ENCODE data around the gene RPUSD2.

The RPUSD2 gene

DNA sequence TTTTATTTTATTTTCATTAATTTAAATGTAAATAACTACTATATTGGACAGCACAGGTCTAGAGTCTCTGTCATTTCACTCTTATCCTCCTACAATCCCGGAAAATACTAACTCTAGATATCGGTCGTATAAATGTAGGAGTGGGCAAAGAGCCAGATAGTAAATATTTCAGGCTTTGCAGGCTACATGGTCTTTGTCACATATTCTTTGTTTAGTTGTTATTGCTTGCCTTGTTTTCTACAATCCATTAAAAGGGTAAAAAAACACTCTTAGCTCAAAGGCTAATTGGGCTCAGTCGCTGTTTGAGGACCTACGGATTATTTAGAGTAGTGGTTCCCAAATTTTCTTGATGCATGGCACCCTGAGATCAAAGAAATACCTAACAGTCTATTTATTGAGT lies 26.7 kb downstream of the RPUSD2 start:
- Histone ChIP-seq H3K4me1 (ENCODE audit: control insufficient read depth, insufficient read depth, low read length) (peaks cover 8% of the 10 kb centered on the region), H3K9ac (ENCODE audit: low read length) (no peak overlapping the region), H3K4me3 (ENCODE audit: low read length) (no peak overlapping the region), H3K9me3 (ENCODE audit: control insufficient read depth, low read length) (no peaks in the 10 kb centered on the region), H3K27me3 (ENCODE audit: control insufficient read depth, insufficient read depth, low read length) (no peaks in the 10 kb centered on the region), H3K36me3 (ENCODE audit: control insufficient read depth, insufficient read depth, low read length) (no peaks in the 10 kb centered on the region)

DNA sequence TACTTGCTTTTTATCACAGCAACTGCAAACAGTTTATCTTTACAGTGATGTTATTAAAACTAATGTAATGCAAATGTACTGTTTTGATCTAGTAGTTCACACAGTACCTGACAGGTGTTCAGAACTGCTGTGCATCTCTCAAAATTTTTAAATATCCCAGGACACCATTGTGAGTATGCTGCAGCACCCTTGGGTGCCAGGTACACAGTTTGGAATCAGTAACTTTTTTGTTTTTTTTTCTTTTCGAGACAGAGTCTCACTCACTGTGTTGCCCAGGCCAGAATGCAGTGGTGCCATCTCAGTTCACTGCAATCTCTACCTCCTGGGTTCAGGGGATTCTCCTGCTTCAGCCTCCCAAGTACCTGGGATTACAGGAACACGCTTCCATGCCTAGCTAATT lies 27.9 kb downstream of the RPUSD2 start:
- Histone ChIP-seq H3K36me3 (ENCODE audit: control insufficient read depth, insufficient read depth, low read length) (no peaks in the 10 kb centered on the region), H3K4me1 (ENCODE audit: control insufficient read depth, insufficient read depth, low read length) (peaks cover 8% of the 10 kb centered on the region), H3K9ac (ENCODE audit: low read length) (no peak overlapping the region), H3K4me3 (ENCODE audit: low read length) (no peak overlapping the region), H3K27me3 (ENCODE audit: control insufficient read depth, insufficient read depth, low read length) (no peaks in the 10 kb centered on the region), H3K9me3 (ENCODE audit: control insufficient read depth, low read length) (no peaks in the 10 kb centered on the region)

DNA sequence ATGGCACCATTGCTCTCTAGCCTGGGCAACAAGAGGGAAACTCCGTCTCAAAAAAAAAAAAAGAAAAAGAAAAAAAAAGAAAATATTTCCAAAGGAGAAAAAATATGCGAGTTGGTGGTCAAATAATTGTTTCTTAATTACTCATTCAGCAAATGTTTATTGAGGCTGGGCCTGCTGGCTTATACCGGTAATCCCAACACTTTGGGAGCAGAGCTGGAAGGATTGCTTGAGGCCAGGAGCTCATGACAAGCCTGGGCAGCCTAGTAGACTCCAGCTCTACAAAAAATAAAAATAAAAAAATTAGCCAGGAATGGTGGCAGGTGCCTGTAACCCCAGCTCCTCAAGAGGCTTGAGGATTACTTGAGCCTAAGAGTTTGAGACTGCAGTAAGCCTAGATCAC lies 29.0 kb downstream of the RPUSD2 start:
- Histone ChIP-seq H3K4me3 (ENCODE audit: low read length) (no peak overlapping the region), H3K9ac (ENCODE audit: low read length) (no peak overlapping the region), H3K27me3 (ENCODE audit: control insufficient read depth, insufficient read depth, low read length) (no peaks in the 10 kb centered on the region), H3K9me3 (ENCODE audit: control insufficient read depth, low read length) (no peaks in the 10 kb centered on the region), H3K4me1 (ENCODE audit: control insufficient read depth, insufficient read depth, low read length) (peaks cover 8% of the 10 kb centered on the region), H3K36me3 (ENCODE audit: control insufficient read depth, insufficient read depth, low read length) (no peaks in the 10 kb centered on the region)

DNA sequence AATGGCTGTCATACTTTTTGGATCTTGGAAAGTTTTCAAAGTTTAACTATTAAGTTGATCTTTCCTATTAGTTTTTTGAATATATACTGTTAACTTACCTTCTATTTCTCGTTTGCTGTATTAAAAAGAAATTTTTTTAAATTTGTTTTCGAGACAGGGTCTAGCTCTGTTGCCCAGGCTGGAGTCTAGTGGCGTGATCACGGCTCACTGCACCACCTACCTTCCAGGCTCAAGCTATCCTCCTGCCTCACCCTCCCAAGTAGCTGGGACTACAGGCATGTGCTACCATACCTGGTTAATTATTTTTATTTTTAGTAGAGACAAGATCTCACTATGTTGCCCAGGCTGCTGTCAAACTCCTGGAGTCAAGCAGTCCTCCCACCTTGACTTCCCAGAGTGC lies 29.6 kb downstream of the RPUSD2 start:
- Histone ChIP-seq H3K9ac (ENCODE audit: low read length) (no peak overlapping the region), H3K4me1 (ENCODE audit: control insufficient read depth, insufficient read depth, low read length) (peaks cover 8% of the 10 kb centered on the region), H3K4me3 (ENCODE audit: low read length) (no peak overlapping the region), H3K27me3 (ENCODE audit: control insufficient read depth, insufficient read depth, low read length) (no peaks in the 10 kb centered on the region), H3K36me3 (ENCODE audit: control insufficient read depth, insufficient read depth, low read length) (no peaks in the 10 kb centered on the region), H3K9me3 (ENCODE audit: control insufficient read depth, low read length) (no peaks in the 10 kb centered on the region)

DNA sequence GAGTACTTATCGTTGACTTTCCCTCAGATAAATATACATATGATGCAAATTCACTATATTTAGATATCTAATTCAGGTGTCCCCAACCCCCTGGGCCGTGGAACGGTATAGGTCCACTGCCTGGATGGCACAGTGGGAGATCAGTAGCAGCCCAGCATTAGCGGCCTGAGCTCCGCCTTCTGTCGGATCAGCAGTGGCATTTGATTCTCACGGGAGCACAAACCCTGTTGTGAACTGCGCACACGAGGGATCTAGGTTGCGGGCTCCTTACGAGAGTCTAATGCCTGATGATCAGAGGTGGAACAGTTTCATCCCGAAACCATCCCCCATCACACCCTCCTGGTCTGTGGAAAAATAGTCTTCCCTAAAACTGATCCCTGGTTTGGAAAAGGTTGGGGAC lies 31.9 kb downstream of the RPUSD2 start:
- no peaks in the 10 kb centered on the region for H3K9me3 ChIP-seq (ENCODE audit: control insufficient read depth, low read length)
- no peak overlapping the region for H3K4me3 ChIP-seq (ENCODE audit: low read length)
- H3K4me1 ChIP-seq (ENCODE audit: control insufficient read depth, insufficient read depth, low read length), result no peaks in the 10 kb centered on the region
- no peaks in the 10 kb centered on the region for H3K27me3 ChIP-seq (ENCODE audit: control insufficient read depth, insufficient read depth, low read length)
- H3K9ac ChIP-seq (ENCODE audit: low read length), result no peak overlapping the region
- H3K36me3 ChIP-seq (ENCODE audit: control insufficient read depth, insufficient read depth, low read length), result no peaks in the 10 kb centered on the region

DNA sequence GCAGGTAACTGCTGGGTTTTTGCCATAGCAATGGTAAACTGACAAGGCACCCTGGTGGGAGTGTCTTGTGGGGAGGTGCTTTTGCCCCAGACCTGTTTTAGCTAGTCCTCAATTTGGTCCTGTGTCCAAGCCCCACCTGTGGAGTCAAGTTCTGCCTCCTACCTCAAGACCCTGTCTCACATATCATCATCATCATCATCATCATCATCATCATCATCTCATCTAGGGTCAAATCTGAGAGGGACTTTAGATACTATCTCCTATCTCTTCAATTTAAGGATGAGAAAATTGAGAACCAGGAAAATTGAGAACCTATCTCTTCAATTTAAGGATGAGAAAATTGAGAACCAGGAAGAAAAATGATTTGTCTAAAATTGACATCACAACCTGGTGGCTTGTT lies 34.8 kb downstream of the RPUSD2 start:
- Histone ChIP-seq H3K4me1 (ENCODE audit: control insufficient read depth, insufficient read depth, low read length) (no peaks in the 10 kb centered on the region), H3K36me3 (ENCODE audit: control insufficient read depth, insufficient read depth, low read length) (no peaks in the 10 kb centered on the region), H3K9me3 (ENCODE audit: control insufficient read depth, low read length) (no peaks in the 10 kb centered on the region), H3K4me3 (ENCODE audit: low read length) (no peak overlapping the region), H3K27me3 (ENCODE audit: control insufficient read depth, insufficient read depth, low read length) (no peaks in the 10 kb centered on the region), H3K9ac (ENCODE audit: low read length) (no peak overlapping the region)

DNA sequence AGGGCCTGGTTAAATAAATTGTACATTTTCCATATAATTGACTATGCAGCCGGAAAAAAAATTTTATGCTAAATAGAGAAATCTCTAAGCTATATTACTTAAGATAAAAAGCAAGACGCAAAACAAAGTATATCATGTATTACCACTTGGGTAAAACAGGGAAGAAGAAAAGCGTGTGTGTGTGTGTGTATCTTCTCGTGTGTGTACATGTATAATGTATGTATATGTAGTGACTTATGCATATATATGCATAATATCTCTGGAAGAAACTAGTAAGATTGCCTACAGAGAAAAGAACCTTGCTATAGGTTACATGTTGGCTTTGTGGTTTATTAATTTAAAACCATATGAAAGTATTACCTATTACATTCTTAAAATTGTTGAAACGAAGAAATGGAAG lies 44.0 kb downstream of the RPUSD2 start:
- no peak overlapping the region for H3K9ac ChIP-seq (ENCODE audit: low read length)
- no peaks in the 10 kb centered on the region for H3K4me1 ChIP-seq (ENCODE audit: control insufficient read depth, insufficient read depth, low read length)
- no peaks in the 10 kb centered on the region for H3K27me3 ChIP-seq (ENCODE audit: control insufficient read depth, insufficient read depth, low read length)
- H3K9me3 ChIP-seq (ENCODE audit: control insufficient read depth, low read length), result no peaks in the 10 kb centered on the region
- H3K4me3 ChIP-seq (ENCODE audit: low read length), result no peak overlapping the region
- H3K36me3 ChIP-seq (ENCODE audit: control insufficient read depth, insufficient read depth, low read length), result no peaks in the 10 kb centered on the region

DNA sequence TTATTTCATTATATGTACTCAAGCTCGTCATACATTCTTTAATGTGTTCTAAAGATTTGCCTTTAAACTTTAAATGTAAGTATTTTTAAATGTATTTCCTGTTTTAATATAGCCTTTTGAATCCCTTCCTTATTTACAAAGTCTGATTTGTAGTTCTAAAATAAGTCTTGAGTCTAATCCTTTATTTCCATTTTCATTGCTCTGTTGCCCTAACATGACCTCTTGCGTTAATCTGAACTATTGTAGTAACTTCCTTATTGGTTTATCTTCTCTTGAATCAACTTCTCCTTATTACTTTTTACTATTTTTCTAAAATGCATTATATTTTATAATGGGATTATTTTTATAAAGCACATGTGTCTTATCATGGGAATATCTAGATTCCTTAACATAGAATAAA lies 48.9 kb downstream of the RPUSD2 start:
- no peaks in the 10 kb centered on the region for H3K36me3 ChIP-seq (ENCODE audit: control insufficient read depth, insufficient read depth, low read length)
- no peak overlapping the region for H3K4me3 ChIP-seq (ENCODE audit: low read length)
- H3K27me3 ChIP-seq (ENCODE audit: control insufficient read depth, insufficient read depth, low read length), result no peaks in the 10 kb centered on the region
- no peak overlapping the region for H3K9ac ChIP-seq (ENCODE audit: low read length)
- no peaks in the 10 kb centered on the region for H3K9me3 ChIP-seq (ENCODE audit: control insufficient read depth, low read length)
- no peaks in the 10 kb centered on the region for H3K4me1 ChIP-seq (ENCODE audit: control insufficient read depth, insufficient read depth, low read length)

DNA sequence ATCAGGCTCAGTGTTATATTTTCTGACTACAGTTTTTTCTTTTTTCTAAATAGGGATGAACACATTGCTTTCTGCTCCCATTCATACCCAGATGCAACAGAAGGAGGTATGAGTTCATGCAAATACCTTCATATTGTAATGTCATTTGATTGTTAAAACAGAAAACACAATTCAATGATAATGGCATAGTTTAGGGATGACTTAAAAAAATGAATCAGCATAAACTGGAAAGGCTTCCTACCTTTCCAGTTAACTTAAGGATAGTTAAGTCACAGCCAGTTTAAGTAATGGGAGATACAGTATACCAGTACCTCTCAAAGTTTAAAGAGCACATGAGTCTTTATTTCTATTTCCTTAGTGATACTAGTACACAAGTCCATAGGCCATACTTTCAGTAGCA lies 49.8 kb downstream of the RPUSD2 start:
- Histone ChIP-seq H3K36me3 (ENCODE audit: control insufficient read depth, insufficient read depth, low read length) (no peaks in the 10 kb centered on the region), H3K4me1 (ENCODE audit: control insufficient read depth, insufficient read depth, low read length) (no peaks in the 10 kb centered on the region), H3K9ac (ENCODE audit: low read length) (no peak overlapping the region), H3K27me3 (ENCODE audit: control insufficient read depth, insufficient read depth, low read length) (no peaks in the 10 kb centered on the region), H3K9me3 (ENCODE audit: control insufficient read depth, low read length) (no peaks in the 10 kb centered on the region), H3K4me3 (ENCODE audit: low read length) (no peak overlapping the region)

DNA sequence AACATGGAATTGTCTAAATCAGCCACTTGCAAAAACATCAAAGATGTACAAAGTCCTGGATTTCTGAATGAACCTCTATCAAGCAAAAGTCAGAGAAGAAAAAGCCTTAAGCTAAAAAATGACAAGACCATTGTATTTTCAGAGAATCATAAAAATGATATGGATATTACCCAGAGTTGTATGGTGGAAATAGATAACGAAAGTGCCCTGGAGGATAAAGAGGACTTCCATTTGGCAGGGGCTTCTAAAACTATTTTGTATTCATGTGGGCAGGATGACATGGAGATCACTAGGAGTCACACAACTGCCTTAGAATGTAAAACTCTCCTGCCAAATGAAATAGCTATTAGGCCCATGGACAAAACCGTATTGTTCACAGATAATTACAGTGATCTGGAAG lies 54.3 kb downstream of the RPUSD2 start:
- Histone ChIP-seq H3K27me3 (ENCODE audit: control insufficient read depth, insufficient read depth, low read length) (no peaks in the 10 kb centered on the region), H3K4me1 (ENCODE audit: control insufficient read depth, insufficient read depth, low read length) (no peaks in the 10 kb centered on the region), H3K9me3 (ENCODE audit: control insufficient read depth, low read length) (no peaks in the 10 kb centered on the region), H3K4me3 (ENCODE audit: low read length) (no peak overlapping the region), H3K36me3 (ENCODE audit: control insufficient read depth, insufficient read depth, low read length) (no peaks in the 10 kb centered on the region), H3K9ac (ENCODE audit: low read length) (no peak overlapping the region)

All from mucosa of stomach (tissue), 1 donor.